GM20431 (cell line): ENCODE data around the gene RSAD1.
"Not testable (repeated sequence)": the region's sequence is repeated elsewhere in the genome, so short reads cannot be mapped to it uniquely, and the experiment has no call there.

Experiments
- in situ Hi-C: fragments of 300-500 bp; cut with MseI, MboI; formaldehyde crosslinking; loops from one replicate; pipeline ENCODE4 v1.15.0; 2020; ENCODE audit warnings: low sequenced_read_pairs; ENCODE audit not compliant: unreplicated experiment

Gene RSAD1

DNA sequence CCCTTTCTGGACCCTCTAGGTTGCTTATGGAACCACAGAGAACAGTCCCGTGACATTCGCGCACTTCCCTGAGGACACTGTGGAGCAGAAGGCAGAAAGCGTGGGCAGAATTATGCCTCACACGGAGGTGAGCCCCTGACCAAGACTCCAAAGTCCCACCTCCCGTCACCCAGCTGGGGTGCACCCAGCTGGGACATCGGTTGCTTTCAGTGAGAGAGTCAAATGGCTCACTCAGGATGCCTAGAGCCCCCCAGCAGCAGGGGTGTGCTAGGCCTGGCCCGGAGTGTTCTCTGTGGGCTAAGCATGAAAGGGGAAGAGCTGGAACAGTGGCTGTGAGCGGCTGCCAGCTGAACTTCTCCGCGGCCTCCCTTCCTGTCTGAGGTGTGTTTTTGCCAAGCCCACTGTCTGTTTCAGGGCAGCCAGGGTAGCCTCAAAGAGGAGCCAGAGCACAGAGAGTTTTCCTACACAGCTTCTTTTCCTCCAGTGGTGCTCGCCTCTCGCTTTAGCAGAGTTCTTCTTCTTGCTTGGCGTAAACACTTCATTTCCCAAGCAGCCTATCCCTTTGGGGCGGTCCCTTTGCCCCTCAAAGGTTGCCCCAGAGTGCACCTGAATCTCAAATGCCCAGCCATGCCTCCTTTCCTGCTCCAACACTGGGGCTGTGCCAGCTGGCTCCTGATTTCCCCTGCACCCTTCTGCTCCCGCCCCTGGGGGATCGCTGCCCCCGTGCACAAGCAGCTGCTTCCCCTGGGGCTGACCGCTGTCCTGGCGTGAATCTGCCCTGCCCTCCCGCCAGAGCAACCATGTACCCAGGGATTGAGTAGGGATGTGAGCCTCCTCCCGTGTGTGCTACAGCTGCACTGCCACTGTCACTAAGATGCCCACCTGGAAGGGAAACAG lies 7.4 kb upstream of the RSAD1 start:
- in situ Hi-C loops, result no loop called here

DNA sequence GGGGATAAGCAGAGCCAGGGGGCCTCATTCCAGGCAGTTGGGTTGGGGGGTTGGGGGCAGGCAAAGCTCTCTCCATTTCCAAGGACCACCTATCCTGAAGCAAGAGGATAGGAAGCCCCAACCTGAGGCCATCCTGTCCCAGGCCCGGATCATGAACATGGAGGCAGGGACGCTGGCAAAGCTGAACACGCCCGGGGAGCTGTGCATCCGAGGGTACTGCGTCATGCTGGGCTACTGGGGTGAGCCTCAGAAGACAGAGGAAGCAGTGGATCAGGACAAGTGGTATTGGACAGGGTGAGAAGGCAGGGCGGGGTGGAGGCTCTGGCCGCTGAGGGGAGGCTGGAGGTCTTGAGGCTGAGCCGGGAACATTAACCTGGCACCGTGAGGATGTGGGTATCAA lies 6.4 kb upstream of the RSAD1 start:
- in situ Hi-C loops, result no loop called here

DNA sequence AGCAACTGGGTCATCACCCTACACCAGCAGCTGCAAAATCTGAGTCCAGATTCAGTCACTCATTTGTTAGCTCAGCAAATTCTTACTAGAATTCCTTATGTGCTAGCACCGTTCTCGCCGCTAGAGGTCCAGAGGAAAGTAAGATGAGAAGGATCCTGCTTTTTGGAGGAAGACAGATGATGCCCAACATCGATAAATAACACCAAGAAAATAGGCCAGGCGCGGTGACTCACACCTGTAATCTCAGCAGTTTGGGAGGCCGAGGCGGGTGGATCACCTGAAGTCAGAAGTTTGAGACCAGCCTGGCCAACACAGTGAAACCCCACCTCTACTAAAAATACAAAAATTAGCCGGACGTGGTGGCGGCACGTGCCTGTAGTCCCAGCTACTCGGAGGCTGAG lies 5.9 kb upstream of the RSAD1 start:
- in situ Hi-C loops, result not testable (repeated sequence)

DNA sequence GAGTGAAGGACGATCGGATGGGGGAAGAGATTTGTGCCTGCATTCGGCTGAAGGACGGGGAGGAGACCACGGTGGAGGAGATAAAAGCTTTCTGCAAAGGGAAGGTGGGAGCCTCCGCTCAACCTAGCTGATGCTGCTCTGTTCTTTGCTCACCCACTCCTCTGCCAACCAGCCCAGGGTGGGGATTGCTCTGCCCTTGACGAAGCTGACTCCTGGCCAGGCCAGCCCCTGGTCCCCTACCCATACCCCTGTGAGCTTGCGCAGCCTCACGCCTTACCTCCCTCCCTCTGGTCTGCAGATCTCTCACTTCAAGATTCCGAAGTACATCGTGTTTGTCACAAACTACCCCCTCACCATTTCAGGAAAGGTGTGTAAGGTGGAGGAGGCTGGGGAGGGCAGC lies 4.8 kb upstream of the RSAD1 start:
- in situ Hi-C loops, result no loop called here

DNA sequence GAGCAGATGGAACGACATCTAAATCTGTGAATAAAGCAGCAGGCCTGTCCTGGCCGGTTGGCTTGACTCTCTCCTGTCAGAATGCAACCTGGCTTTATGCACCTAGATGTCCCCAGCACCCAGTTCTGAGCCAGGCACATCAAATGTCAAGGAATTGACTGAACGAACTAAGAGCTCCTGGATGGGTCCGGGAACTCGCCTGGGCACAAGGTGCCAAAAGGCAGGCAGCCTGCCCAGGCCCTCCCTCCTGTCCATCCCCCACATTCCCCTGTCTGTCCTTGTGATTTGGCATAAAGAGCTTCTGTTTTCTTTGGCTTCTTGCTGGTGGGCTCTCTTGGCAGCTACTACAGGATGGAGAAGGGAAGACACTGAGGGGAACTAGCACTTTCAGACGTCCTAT lies 4.1 kb upstream of the RSAD1 start:
- in situ Hi-C loops, result no loop called here

DNA sequence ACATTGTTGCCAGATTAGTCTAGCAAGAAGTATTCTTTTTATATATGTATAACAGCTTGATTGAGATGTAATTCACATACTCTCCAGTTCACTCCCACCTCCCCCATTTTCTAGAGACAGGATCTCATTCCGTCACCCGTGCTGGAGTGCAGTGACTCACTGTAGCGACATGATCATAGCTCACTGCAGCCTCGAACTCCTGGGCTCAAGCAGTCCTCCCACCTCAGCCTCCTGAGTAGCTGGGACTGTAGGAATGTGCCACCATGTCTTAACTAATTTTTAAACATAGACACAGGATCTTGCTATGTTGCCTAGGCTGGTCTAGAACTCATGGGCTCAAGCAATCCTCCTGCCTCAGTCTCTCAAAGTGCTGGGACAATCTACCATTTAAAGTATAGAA lies 3.3 kb upstream of the RSAD1 start:
- in situ Hi-C loops, result no loop called here

DNA sequence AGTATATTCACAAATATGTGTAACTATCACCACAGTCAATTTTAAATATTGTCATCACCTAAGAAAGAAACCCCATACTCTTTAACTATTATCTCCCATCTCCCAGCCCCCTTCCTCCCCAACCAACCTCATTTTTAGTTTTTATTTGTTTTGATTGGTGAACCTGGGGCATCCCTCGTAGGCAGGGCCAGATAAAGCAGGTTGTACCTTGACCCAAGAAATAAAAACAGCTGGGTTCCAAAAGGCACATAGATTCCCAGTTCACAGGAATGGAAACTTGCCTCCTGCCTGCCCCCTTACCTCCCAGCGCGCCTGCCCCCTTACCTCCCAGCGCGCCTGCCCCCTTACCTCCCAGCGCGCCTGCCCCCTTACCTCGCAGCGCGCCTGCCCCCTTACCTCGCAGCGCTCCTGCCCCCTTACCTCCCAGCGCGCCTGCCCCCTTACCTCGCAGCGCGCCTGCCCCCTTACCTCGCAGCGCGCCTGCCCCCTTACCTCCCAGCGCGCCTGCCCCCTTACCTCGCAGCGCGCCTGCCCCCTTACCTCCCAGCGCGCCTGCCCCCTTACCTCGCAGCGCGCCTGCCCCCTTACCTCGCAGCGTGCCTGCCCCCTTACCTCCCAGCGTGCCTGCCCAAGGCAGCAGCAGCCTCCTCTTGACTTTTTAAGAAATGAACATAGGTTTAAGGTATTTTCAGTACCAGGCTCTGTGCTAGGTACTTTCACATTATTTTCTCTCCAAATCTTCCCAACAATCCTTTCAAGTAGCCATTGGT lies 2.7 kb upstream of the RSAD1 start:
- in situ Hi-C loops, result not testable (repeated sequence)

DNA sequence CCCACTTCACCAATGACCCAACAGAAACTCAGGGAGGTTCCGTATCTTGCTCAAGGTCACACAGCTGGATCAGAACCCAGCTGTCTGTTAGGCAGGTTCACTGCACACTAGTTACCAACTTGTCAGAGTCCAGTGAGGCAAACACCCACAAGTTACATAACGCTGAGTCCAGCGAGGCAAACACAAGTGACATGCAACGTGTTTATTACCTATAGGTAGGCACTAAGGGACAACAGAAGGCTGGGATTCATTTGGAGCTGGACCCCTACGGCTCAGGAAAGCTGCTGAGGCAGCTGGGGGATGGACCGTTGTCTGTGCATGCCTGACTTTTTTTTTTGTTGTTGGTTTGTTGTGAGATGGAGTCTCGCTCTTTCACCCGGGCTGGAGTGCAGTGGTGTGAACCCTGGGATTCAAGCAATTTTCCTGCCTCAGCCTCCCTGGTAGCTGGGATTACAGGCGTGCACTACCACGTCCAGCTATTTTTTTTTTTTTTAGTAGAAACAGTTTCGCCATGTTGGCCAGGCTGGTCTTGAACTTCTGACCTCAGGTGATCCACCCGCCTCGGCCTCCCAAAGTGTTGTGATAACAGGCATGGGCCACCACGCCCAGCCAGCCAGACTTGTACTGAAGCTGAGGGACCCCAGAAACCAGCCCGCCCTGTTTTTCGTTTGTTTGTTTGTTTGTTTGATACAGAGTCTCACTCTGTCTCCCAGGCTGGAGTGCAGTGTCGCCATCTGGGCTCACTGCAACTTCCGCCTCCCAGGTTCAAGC lies 1.9 kb upstream of the RSAD1 start:
- in situ Hi-C loops, result no loop called here

DNA sequence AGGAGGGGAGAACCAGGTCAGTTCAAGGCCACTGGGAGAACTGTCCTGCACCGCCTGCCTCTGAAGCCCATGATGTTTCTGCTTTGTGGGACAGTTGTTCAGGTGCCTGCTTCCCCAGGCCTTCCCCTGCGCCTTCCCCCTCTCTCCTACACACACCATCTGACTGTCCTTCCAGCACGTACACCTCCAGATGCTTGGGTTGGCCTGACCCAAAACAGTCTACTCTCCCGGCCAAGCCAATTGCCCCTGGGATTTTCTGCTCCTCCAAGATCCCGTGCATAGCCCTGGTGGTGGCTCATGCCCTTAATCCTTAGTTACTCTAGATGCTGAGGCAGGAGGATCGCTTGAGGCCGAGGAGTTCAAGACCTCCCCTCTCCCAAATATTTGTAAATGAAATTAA lies 684 bp upstream of the RSAD1 start:
- in situ Hi-C loops, result no loop called here

DNA sequence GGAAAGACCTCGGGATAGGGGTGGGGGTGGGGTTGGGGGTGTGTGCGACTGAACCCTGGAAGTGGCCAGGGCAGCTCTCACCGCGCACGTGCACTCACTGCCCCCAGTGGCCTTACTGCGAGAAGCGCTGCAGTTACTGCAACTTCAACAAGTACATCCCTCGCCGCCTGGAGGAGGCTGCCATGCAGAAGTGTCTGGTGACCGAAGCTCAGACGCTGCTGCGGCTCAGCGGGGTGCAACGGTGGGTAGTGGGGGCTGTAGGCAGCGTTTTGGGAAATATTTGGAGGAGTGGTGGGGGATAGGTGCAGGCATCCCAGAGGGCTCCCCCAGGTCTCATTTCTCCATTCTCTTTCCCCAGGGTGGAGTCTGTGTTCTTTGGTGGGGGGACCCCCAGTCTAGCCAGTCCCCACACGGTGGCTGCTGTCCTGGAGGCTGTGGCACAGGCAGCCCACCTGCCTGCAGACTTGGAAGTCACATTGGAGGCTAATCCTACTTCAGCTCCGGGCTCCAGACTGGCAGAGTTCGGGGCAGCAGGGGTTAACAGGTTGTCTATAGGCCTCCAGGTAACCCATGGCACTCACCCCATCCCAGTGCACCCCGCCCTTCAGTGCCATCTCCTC lies 972 bp downstream of the RSAD1 start:
- in situ Hi-C loops, result loop anchor here (10.0 kb wide), 1 partner anchor 65 kb away; the partner anchor contains the start of gene SPATA20

DNA sequence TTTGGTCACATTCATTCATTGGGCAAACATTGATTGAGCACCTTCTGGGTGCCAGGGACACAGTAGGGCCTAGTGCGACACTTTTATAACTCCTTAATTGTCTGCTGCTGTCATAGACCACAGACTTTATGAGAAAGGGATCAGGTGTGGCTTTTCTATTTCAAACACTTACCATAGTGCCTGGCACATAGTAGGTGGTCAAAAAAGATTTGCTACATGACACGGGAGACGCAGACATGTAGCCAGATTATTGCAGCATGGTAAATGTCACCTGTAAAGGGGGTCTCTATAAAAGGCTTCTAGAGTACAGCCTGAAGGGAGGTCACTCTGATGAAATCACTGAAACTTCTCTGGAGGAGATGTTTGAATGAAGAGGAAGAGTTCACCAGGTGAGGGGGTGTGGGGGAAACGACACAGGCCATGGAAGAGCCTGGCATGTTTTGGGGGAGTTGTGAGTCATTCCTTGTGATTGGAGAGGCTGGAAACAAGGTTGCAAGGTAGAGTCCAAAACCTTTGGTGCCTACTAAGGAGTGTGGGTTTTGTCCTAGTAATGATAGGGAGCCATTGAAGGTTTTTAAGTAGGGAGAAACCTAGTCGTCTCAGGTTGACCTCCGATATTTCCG lies 1.6 kb downstream of the RSAD1 start:
- in situ Hi-C loops, result loop anchor here (10.0 kb wide), 1 partner anchor 65 kb away; the partner anchor contains the start of gene SPATA20

DNA sequence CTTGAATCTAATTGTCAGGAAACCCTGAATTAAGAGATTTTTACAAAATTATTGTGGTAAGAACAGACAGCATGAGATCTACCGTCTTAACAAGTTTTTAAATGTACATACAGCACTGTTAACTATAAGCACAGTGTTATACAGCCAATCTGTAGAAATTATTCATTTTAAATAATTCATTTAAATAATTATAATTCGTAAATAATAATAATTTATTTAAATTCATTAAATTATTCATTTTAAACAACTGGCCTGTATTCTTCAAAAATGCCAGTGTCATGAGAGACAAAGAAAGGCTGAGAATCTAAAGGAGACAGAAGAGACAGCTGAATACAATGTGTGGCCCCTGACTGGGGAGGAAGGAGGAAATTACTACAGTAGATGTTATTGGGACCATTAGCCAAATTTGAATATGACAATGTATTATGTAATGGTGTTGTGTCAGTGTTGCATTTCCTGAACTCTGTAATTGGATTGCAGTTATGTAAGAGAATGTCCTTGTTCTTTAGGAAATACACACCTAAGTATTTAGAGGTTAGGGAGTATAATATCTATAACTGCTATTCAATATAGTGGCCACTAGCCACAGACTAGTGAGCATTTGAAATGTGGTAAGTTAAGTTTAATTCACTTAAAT lies 2.3 kb downstream of the RSAD1 start:
- in situ Hi-C loops, result loop anchor here (10.0 kb wide), 1 partner anchor 64 kb away; the partner anchor contains the start of gene SPATA20

DNA sequence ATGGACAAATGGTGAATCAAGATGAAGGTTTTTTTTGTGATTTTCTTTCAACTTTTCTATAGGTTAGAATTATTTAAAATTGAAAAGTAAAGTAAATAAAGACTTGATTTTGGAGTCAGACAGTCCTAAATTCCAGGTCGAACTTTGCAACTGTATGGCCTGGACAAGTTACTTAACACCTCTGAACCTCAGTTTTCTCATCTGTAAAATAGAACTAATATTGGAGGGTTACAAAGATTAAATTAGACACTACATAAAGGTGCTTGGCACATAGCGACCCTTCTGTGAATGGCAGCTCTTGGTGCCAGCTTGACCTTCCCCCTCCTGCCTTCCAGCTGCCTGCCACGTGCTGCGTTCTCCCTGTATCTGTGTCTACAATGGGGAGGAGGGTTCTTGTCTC lies 3.0 kb downstream of the RSAD1 start:
- in situ Hi-C loops, result loop anchor here (10.0 kb wide), 1 partner anchor 63 kb away; the partner anchor contains the start of gene SPATA20

DNA sequence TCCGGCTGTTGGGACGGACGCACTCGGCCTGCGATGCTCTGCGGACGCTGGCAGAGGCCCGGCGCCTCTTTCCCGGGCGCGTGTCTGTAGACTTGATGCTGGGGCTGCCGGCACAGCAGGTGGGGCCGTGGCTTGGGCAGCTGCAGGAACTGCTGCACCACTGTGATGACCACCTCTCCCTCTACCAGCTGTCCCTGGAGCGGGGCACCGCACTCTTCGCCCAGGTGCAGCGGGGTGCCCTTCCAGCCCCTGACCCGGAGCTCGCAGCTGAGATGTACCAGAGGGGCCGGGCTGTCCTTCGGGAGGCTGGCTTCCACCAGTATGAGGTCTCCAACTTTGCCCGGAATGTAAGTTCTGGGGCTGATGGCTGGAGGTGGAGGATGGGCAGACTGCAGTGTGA lies 3.5 kb downstream of the RSAD1 start:
- in situ Hi-C loops, result loop anchor here (10.0 kb wide), 1 partner anchor 63 kb away; the partner anchor contains the start of gene SPATA20

DNA sequence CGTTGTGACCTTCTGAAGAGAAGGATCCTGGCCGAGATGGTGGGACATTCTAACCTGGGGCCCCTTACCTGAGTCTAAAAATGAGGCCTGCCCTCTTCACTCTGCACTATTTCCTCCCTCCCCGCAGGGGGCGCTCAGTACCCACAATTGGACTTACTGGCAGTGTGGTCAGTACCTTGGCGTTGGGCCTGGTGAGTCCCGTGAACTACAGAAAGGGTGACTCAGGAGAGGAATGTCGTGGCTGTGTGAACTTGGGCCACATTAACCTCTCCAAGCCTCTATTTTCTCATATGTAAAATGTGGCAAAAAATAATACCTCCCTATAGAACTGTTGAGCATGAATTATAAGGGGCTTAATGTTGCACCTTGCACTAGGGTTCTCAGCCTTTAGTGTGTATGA lies 3.9 kb downstream of the RSAD1 start:
- in situ Hi-C loops, result loop anchor here (10.0 kb wide), 1 partner anchor 62 kb away; the partner anchor contains the start of gene SPATA20

DNA sequence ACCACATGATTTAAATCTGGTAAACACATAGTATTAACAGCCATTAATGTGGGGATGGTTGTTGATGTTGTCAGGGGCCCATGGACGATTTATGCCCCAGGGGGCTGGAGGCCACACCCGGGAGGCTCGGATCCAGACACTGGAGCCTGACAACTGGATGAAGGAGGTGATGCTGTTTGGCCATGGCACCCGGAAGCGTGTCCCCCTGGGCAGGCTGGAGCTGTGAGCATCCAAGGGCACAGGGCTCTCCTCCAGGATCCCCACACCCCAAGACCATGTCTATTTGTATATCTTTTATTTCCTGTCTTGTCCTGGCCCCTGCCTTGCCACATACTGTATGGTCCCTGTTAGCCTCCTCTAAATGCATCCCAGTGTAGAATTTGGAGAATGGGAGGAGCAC lies 4.6 kb downstream of the RSAD1 start:
- in situ Hi-C loops, result loop anchor here (10.0 kb wide), 1 partner anchor 62 kb away; the partner anchor contains the start of gene SPATA20

DNA sequence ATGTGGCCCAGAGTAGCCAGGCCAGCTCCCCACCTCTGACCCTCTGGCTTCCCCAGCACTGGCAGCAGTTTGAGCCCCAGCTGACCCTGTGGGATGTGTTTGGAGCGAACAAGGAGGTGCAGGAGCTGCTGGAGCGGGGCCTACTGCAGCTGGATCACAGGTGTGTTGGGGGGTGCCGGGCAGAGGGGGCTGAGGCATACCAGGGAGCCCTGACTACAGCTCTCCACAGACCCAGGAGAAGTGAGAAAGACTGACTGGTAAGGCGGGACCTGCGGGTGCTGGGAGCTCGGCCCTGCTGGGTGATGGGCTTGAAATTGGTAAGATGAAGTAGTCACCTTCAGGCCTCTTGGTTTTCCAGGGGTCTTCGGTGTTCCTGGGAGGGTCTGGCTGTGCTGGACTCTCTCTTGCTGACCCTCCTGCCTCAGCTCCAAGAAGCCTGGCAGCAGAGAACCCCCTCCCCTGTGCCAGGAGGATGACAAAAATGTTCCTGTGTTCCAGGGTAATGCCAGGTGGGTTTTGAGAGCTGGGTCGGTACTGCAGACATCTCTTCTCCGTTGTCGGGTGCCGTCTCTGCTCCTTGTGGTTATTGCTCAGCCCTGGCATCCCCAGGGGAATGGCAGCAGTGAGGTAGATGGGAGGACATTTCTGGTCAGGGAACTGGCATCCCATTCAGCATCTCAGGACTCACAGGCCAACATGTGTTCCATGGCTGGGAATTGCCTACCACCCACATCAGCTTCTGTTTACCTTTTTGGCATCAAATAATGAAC lies 5.9 kb downstream of the RSAD1 start:
- in situ Hi-C loops, result loop anchor here (10.0 kb wide), 1 partner anchor 60 kb away; the partner anchor contains the start of gene SPATA20
